ENCODE measurements around the gene TRABD. TPM values are rescaled to one million over a fixed set of nuclear protein-coding genes. Genes with fewer than 3 reads are reported as not detected.

The TRABD gene
- total and polyA plus RNA-seq, 2 donors (not counting 1 experiment from before 2014, with no cell fraction given): 11.8 to 17.2 TPM

DNA sequence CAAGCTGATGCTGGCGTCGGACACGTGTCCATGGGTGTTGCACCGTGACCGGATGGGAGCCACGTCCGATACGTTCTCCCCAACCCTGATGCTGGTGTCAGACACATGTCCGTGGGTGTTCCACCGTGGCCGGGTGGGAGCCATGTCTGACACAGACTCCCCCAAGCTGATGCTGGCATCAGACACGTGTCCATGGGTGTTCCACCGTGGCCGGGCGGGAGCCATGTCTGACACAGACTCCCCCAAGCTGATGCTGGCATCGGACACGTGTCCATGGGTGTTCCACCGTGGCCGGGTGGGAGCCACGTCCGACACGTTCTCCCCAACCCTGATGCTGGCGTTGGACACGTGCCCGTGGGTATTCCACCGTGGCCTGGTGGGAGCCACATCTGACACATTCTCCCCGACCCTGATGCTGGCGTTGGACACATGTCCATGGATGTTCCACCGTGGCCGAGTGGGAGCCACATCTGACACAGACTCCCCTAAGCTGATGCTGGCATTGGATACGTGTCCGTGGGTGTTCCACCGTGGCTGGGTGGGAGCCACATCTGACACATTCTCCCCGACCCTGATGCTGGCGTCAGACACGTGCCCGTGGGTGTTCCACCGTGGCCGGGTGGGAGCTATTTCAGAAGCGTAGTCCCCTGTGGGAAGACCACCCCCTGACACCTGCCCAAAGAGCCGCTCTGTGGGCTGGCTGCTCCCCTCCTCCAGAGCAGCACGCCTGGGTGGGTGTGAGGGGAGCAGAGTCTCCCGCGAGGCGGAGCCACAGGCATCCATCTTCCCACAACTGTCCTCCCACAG is 35.1 kb downstream of the TRABD start:
- DNase-seq (ENCODE audit: low read depth in 2 of 2): no peak
- peaks cover 56% of the 10 kb centered on the region for H3K36me3 ChIP-seq (ENCODE audit: control insufficient read depth, insufficient read depth, low read length)

DNA sequence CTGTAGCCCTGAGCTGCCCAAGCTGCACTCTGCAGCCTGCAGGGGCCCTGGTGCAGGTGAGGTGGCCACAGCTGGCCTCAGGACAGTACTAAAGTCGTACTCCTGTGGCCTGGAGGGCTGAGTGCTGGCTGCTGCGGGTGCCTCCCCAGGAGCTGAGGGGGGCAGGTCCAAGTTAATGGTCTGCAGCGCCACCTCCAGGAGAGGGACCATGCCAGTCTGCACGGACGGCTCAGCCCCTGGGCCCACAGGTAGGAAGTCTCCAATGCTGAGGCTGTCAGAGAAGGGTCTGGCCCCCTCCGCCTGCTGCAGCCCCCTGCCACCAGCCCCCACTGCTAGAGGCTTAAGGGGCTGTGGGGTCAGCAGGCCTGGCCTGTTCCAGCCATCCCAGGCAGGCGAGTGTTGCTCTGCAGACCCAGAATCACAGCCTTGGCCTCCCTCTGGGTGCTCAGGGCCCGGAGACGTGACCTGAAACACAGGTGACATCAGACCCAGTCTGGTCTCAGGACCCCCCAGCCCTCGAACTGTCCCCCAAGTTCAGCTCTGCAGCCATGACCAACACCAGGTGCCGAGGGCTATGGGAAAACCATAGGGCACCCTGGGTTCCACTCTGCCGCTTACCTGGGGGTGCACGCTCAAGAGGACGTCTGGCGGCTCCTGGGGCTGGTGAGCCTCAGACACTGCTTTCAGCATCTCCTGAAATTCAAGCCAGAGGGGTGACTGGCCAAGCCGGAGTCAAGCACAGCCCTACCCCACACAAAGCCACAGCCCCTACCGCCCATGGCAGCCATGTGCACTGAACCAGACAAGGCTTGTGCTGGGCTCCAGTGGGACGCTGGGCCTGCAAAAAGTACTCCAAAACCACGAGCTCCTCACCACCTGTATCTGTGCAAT is 35.9 kb downstream of the TRABD start:
- no peak overlapping the region for H3K27ac ChIP-seq (ENCODE audit: insufficient read depth, low read length)
- no peak overlapping the region for H2AFZ ChIP-seq (ENCODE audit: low read length)
- H3K36me3 ChIP-seq (ENCODE audit: control insufficient read depth, insufficient read depth, low read length): peaks cover 59% of the 10 kb centered on the region
- no peak overlapping the region for H3K9ac ChIP-seq (ENCODE audit: insufficient read depth, low read length)
- TF ChIP-seq, protein P1, sequence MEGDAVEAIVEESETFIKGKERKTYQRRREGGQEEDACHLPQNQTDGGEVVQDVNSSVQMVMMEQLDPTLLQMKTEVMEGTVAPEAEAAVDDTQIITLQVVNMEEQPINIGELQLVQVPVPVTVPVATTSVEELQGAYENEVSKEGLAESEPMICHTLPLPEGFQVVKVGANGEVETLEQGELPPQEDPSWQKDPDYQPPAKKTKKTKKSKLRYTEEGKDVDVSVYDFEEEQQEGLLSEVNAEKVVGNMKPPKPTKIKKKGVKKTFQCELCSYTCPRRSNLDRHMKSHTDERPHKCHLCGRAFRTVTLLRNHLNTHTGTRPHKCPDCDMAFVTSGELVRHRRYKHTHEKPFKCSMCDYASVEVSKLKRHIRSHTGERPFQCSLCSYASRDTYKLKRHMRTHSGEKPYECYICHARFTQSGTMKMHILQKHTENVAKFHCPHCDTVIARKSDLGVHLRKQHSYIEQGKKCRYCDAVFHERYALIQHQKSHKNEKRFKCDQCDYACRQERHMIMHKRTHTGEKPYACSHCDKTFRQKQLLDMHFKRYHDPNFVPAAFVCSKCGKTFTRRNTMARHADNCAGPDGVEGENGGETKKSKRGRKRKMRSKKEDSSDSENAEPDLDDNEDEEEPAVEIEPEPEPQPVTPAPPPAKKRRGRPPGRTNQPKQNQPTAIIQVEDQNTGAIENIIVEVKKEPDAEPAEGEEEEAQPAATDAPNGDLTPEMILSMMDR (conservative IDR thresholded peaks at IDR 0.05 in 1 of 2, IDR thresholded peaks at IDR 0.05 in 1 of 2; ENCODE audit: low read depth in 1 of 2, low read length in 2 of 2): no peak
- no peaks in the 10 kb centered on the region for H4K20me1 ChIP-seq (ENCODE audit: control insufficient read depth, extremely low read depth, insufficient read depth, low read length)
- no peaks in the 10 kb centered on the region for H3K9me3 ChIP-seq (ENCODE audit: control insufficient read depth, insufficient read depth, low read depth, low read length)
- no peaks in the 10 kb centered on the region for H3K27me3 ChIP-seq (ENCODE audit: control insufficient read depth, insufficient read depth, low read length)
- H3K4me2 ChIP-seq (ENCODE audit: extremely low read depth, insufficient read depth, low read length): no peak overlapping the region
- no peak overlapping the region for H3K4me3 ChIP-seq (replicated peaks in 1 of 4; ENCODE audit: control extremely low read depth in 1 of 4, insufficient read depth in 1 of 4, low read depth in 3 of 4, low read length in 4 of 4)
- H3K4me1 ChIP-seq (ENCODE audit: control insufficient read depth, extremely low read depth, insufficient read depth, low read length): no peaks in the 10 kb centered on the region
- no peaks in the 10 kb centered on the region for H3K79me2 ChIP-seq (ENCODE audit: control insufficient read depth, insufficient read depth, low read length)
- no peak for DNase-seq (ENCODE audit: low read depth in 2 of 2)

More for the DNA sequence above, 35.1 kb downstream of the TRABD start:
- no peaks in the 10 kb centered on the region for H4K20me1 ChIP-seq (ENCODE audit: control insufficient read depth, extremely low read depth, insufficient read depth, low read length)
- no peak overlapping the region for H2AFZ ChIP-seq (ENCODE audit: low read length)
- H3K9me3 ChIP-seq (ENCODE audit: control insufficient read depth, insufficient read depth, low read depth, low read length): no peaks in the 10 kb centered on the region
- no peaks in the 10 kb centered on the region for H3K27me3 ChIP-seq (ENCODE audit: control insufficient read depth, insufficient read depth, low read length)
- H3K9ac ChIP-seq (ENCODE audit: insufficient read depth, low read length): no peak overlapping the region
- no peak overlapping the region for H3K27ac ChIP-seq (ENCODE audit: insufficient read depth, low read length)
- no peak overlapping the region for H3K4me3 ChIP-seq (replicated peaks in 1 of 4; ENCODE audit: control extremely low read depth in 1 of 4, insufficient read depth in 1 of 4, low read depth in 3 of 4, low read length in 4 of 4)
- TF ChIP-seq, protein P1 (conservative IDR thresholded peaks at IDR 0.05 in 1 of 2, IDR thresholded peaks at IDR 0.05 in 1 of 2; ENCODE audit: low read depth in 1 of 2, low read length in 2 of 2): no peak
- TF ChIP-seq EZH2 (IDR thresholded peaks at IDR 0.05; ENCODE audit: low read length, missing control alignments): no peak
- no peaks in the 10 kb centered on the region for H3K4me1 ChIP-seq (ENCODE audit: control insufficient read depth, extremely low read depth, insufficient read depth, low read length)
- no peak overlapping the region for H3K4me2 ChIP-seq (ENCODE audit: extremely low read depth, insufficient read depth, low read length)
- H3K79me2 ChIP-seq (ENCODE audit: control insufficient read depth, insufficient read depth, low read length): no peaks in the 10 kb centered on the region

DNA sequence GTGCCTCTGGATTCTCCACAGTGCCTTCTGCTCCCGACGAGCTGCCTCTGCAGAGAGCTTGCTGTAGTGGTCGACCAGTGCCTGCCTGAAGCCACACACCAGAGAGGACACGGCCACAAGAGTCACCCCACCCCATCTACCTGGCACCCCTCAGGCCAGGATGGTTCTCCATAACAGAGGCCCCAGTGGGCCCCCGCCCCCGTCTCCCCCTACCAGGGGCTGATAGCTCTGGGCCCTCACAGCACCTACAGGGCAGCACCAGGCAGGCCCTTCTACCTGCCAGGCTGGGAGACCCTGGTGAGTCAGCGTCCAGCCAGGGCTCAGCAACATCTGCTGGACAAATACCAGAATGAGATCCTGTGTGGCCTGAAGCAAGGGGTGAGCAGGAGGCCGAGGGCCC is 36.8 kb downstream of the TRABD start:
- no peaks in the 10 kb centered on the region for H3K79me2 ChIP-seq (ENCODE audit: control insufficient read depth, insufficient read depth, low read length)
- peaks cover 54% of the 10 kb centered on the region for H3K36me3 ChIP-seq (ENCODE audit: control insufficient read depth, insufficient read depth, low read length)
- H2AFZ ChIP-seq (ENCODE audit: low read length): no peak overlapping the region
- no peaks in the 10 kb centered on the region for H3K27me3 ChIP-seq (ENCODE audit: control insufficient read depth, insufficient read depth, low read length)
- no peak overlapping the region for H3K4me2 ChIP-seq (ENCODE audit: extremely low read depth, insufficient read depth, low read length)
- H3K27ac ChIP-seq (ENCODE audit: insufficient read depth, low read length): no peak overlapping the region
- H4K20me1 ChIP-seq (ENCODE audit: control insufficient read depth, extremely low read depth, insufficient read depth, low read length): no peaks in the 10 kb centered on the region
- H3K4me3 ChIP-seq (replicated peaks in 1 of 4; ENCODE audit: control extremely low read depth in 1 of 4, insufficient read depth in 1 of 4, low read depth in 3 of 4, low read length in 4 of 4): no peak overlapping the region
- no peaks in the 10 kb centered on the region for H3K4me1 ChIP-seq (ENCODE audit: control insufficient read depth, extremely low read depth, insufficient read depth, low read length)
- DNase-seq (ENCODE audit: low read depth in 2 of 2): no peak
- H3K9ac ChIP-seq (ENCODE audit: insufficient read depth, low read length): no peak overlapping the region
- TF ChIP-seq EZH2 (IDR thresholded peaks at IDR 0.05; ENCODE audit: low read length, missing control alignments): no peak
- TF ChIP-seq, protein P1 (conservative IDR thresholded peaks at IDR 0.05 in 1 of 2, IDR thresholded peaks at IDR 0.05 in 1 of 2; ENCODE audit: low read depth in 1 of 2, low read length in 2 of 2): no peak
- no peaks in the 10 kb centered on the region for H3K9me3 ChIP-seq (ENCODE audit: control insufficient read depth, insufficient read depth, low read depth, low read length)

All from fibroblast of lung (primary cell).